Uterus (tissue), 2 donors: ENCODE results near the gene FOXD4L3.
"Not testable (repeated sequence)": the region's sequence is repeated elsewhere in the genome, so short reads cannot be mapped to it uniquely, and the experiment has no call there.

Source experiments
- CTCF ChIP-seq, 4 experiments: fragments of 200-600 bp in 2 of 4; fragments of 450-650 bp in 2 of 4; sonication (generic) in 2 of 4; IDR thresholded peaks; one replicate each; pipeline ENCODE4 v1.5.1; 2016 to 2019; ENCODE audit warnings: antibody characterized with exemption in 4 of 4, mild to moderate bottlenecking in 2 of 4, moderate library complexity in 1 of 4
- POLR2A ChIP-seq, 2 donors: fragments of 450-650 bp; IDR thresholded peaks; one replicate each; pipeline ENCODE4 v1.6.1; 2016; ENCODE audit warnings: antibody characterized with exemption in 2 of 2, mild to moderate bottlenecking in 1 of 2, moderate library complexity in 1 of 2

DNA sequence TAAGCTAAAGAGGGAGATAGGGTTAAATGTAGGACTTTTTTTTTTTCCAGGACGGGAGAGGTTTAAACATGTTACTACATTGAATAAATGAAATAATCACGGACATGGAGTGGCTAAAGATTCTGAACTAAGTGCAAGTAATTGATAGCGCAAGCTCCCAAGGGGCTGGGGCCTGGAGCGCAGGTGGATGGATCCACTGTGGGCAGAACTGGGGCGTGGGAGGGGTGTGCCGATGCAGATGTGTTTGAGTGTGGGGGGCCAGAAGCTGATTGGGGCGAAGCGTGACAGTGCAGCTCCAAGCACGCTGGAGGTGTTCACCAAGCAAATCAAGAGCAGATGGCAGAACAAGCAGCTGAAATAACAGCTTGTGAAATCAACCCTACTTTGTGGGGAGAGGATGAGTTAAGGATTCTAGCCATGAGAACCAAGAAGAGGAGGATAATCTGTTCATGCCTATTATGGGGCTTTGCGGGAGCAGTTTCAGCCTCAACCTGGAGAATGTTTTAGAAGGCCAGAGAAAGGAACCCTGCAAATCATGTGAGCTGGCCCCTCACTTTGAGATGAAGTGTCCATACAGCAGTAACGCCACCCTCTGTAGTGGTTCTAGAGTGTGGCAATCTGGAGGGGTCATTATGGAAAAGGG is 28.0 kb downstream of the FOXD4L3 start:
- TF ChIP-seq CTCF, POLR2A (IDR thresholded peaks at IDR 0.05): not testable (repeated sequence)
